Lung (tissue), 12 donors: Measurements from ENCODE around the gene MYRFL. TPM values are rescaled to one million over a fixed set of nuclear protein-coding genes. Genes with fewer than 3 reads are reported as not detected.

Experiments
- ATAC-seq: fragments of 200-7000 bp; cut with Tn5 transposase; one replicate; pipeline ENCODE4 v1.9.1; 2020; ENCODE audit warnings: moderate number of reproducible peaks; ENCODE audit not compliant: insufficient read depth, low FRiP score
- DNase-seq, 3 donors: peaks; one replicate each; pipeline ENCODE4 v3.0.0-alpha.2; 2013 to 2017
- H3K27ac ChIP-seq, 2 donors: one replicate each; pipeline ENCODE4 v1.5.1; 2013; ENCODE audit warnings: mild to moderate bottlenecking in 2 of 2, moderate library complexity in 2 of 2, control low read depth in 1 of 2, inconsistent platforms in 1 of 2, low read depth in 1 of 2, low read length in 1 of 2
- H3K27me3 ChIP-seq, 3 donors: one replicate each; pipeline ENCODE4 v1.5.1; 2013; ENCODE audit warnings: low read length in 2 of 3; ENCODE audit not compliant: control insufficient read depth in 3 of 3, insufficient read depth in 3 of 3
- H3K36me3 ChIP-seq, 4 donors: one replicate each; pipeline ENCODE4 v1.5.1; 2013; ENCODE audit warnings: low read length in 4 of 4, mild to moderate bottlenecking in 1 of 4, moderate library complexity in 1 of 4; ENCODE audit not compliant: control insufficient read depth in 4 of 4, insufficient read depth in 4 of 4
- H3K4me1 ChIP-seq, 5 donors: one replicate each; pipeline ENCODE4 v1.5.1; 2013; ENCODE audit warnings: low read length in 5 of 5, mild to moderate bottlenecking in 2 of 5, moderate library complexity in 1 of 5; ENCODE audit not compliant: control insufficient read depth in 5 of 5, insufficient read depth in 5 of 5
- H3K4me3 ChIP-seq: one replicate; pipeline ENCODE4 v1.5.1; 2013; ENCODE audit warnings: mild to moderate bottlenecking, control low read depth, moderate library complexity
- H3K9ac ChIP-seq, 2 donors: one replicate each; pipeline ENCODE4 v1.5.1; 2013; ENCODE audit warnings: low read length in 2 of 2, control low read depth in 1 of 2; ENCODE audit not compliant: insufficient read depth in 1 of 2
- H3K9me3 ChIP-seq, 4 donors: one replicate each; pipeline ENCODE4 v1.5.1; 2013; ENCODE audit warnings: low read length in 3 of 4, mild to moderate bottlenecking in 1 of 4, moderate library complexity in 1 of 4; ENCODE audit not compliant: control insufficient read depth in 4 of 4, insufficient read depth in 3 of 4
- WGBS, 2 donors: extraction: QIAGEN DNeasy Blood & Tissue Kit; methylation state at CpG; one replicate each; pipeline ENCODE4 v1.1.7; 2013; 5-methylcytosine and 5-hydroxymethylcytosine counted together
- polyA plus RNA-seq, 2 donors: library from polyadenylated mRNA; stranded (reverse); fragments of 200-250 nt; gene quantifications; one replicate each; pipeline ENCODE4 v1.2.1, GENCODE V29; 2013
- total RNA-seq, 2 donors: library from RNA; depleted of rRNA in 1 of 2; stranded (reverse); fragments of >200 nt in 1 of 2; gene quantifications; one replicate each; pipeline ENCODE4 v1.2.1, GENCODE V29; 2014 to 2021
- TF ChIP-seq, protein P1 (sequence below): IDR thresholded peaks from 2 replicates; pipeline ENCODE4 v1.5.1; 2012; ENCODE audit warnings: mild to moderate bottlenecking; ENCODE audit errors: control extremely low read depth, extremely low read depth
- donor health status: control.
- donor health status: control.
- donor health status: Bipolar disorder and iron deficiency.
- donor health status: healthy.
- donor health status: DM: yes; HTN: yes; CAD: no.

Gene MYRFL
- total and polyA plus RNA-seq, 4 donors: 0.03 to 1.9 (median 0.15) TPM

- ATAC-seq (no peak), DNase-seq (no peak)
- peaks cover 0 to 8% (median 0%) of the 10 kb centered on the region in 5 donors for H3K4me1 ChIP-seq
- no peak overlapping the region for H3K9ac ChIP-seq
- H3K9me3 ChIP-seq: no peaks in the 10 kb centered on the region
- TF ChIP-seq, protein P1, sequence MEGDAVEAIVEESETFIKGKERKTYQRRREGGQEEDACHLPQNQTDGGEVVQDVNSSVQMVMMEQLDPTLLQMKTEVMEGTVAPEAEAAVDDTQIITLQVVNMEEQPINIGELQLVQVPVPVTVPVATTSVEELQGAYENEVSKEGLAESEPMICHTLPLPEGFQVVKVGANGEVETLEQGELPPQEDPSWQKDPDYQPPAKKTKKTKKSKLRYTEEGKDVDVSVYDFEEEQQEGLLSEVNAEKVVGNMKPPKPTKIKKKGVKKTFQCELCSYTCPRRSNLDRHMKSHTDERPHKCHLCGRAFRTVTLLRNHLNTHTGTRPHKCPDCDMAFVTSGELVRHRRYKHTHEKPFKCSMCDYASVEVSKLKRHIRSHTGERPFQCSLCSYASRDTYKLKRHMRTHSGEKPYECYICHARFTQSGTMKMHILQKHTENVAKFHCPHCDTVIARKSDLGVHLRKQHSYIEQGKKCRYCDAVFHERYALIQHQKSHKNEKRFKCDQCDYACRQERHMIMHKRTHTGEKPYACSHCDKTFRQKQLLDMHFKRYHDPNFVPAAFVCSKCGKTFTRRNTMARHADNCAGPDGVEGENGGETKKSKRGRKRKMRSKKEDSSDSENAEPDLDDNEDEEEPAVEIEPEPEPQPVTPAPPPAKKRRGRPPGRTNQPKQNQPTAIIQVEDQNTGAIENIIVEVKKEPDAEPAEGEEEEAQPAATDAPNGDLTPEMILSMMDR: no peak
- WGBS, 2 donors: 82 to 90% methylated on average over 5 of the region's 5 CpGs
- no peak overlapping the region for H3K4me3 ChIP-seq
- H3K27ac ChIP-seq: no peak overlapping the region
- H3K27me3 ChIP-seq: no peaks in the 10 kb centered on the region
- H3K36me3 ChIP-seq: no peaks in the 10 kb centered on the region
These were observed 61.1 kb downstream of the MYRFL start for GRCh38 chr12:69886109-69886508.

DNA sequence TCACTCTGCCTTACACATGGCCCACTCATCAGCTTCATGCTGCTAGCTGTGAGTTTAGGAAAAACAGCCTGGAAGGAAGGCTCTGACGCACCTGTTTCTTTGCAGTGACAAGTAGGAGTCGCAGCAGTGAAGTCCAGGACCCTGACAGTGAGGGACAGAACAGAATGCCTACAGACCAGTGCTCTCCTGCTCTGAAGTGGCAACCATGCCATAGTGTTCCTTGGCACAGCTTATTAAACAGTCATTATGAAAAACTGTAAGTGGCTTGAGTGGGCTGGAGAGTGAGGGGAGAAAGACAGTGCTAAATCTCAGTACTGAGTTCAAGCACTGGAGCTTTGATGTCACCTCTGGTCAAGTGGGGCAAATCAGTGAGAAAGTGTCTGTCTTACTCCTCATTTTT is 61.7 kb downstream of the MYRFL start:
- ATAC-seq: no peak
- WGBS, 2 donors: 75 to 96% methylated on average over 2 of the region's 2 CpGs

GRCh38 chr12:69888901-69889300 is 63.9 kb downstream of the MYRFL start:
- Histone ChIP-seq H3K9me3 (no peaks in the 10 kb centered on the region), H3K4me1 (peaks cover 0 to 9% (median 0%) of the 10 kb centered on the region in 5 donors), H3K27ac (no peak overlapping the region), H3K9ac (no peak overlapping the region), H3K36me3 (no peaks in the 10 kb centered on the region), H3K4me3 (no peak overlapping the region), H3K27me3 (no peaks in the 10 kb centered on the region)
- TF ChIP-seq, protein P1: no peak
- no peak for ATAC-seq
- WGBS, 2 donors: 97 to 100% methylated on average over 1 of the region's 1 CpG
- no peak for DNase-seq

More for the DNA sequence above, 61.7 kb downstream of the MYRFL start:
- Histone ChIP-seq H3K36me3 (no peaks in the 10 kb centered on the region), H3K27me3 (no peaks in the 10 kb centered on the region), H3K9me3 (no peaks in the 10 kb centered on the region), H3K4me3 (no peak overlapping the region), H3K4me1 (peaks cover 0 to 9% (median 0%) of the 10 kb centered on the region in 5 donors), H3K27ac (no peak overlapping the region), H3K9ac (no peak overlapping the region)
- DNase-seq: no peak
- TF ChIP-seq, protein P1: no peak

- Histone ChIP-seq H3K36me3 (no peaks in the 10 kb centered on the region), H3K27ac (no peak overlapping the region), H3K27me3 (no peaks in the 10 kb centered on the region), H3K4me1 (peaks cover 0 to 14% (median 3%) of the 10 kb centered on the region in 5 donors), H3K4me3 (no peak overlapping the region), H3K9me3 (no peaks in the 10 kb centered on the region), H3K9ac (no peak overlapping the region)
- 93 to 98% methylated on average over 4 of the region's 4 CpGs for WGBS, 2 donors
- TF ChIP-seq, protein P1: no peak
- ATAC-seq (no peak), DNase-seq (peak in 2 of 3 donors; percentile 31 to 62)
These were observed 69.9 kb downstream of the MYRFL start for GRCh38 chr12:69894800-69895383.
